VCaP (cell line): ENCODE data around the gene ZBTB37.
"Not testable (repeated sequence)": the region's sequence is repeated elsewhere in the genome, so short reads cannot be mapped to it uniquely, and the experiment has no call there.

Source experiments
- H3K27ac ChIP-seq: fragments of 450-650 bp; 2 replicates; pipeline ENCODE4 v1.5.1; 2017
- TF ChIP-seq, protein P1 (sequence below): fragments of 450-650 bp; conservative IDR thresholded peaks from 2 replicates; pipeline ENCODE4 v1.5.1; 2017; ENCODE audit warnings: mild to moderate bottlenecking, moderate library complexity

Gene ZBTB37

DNA sequence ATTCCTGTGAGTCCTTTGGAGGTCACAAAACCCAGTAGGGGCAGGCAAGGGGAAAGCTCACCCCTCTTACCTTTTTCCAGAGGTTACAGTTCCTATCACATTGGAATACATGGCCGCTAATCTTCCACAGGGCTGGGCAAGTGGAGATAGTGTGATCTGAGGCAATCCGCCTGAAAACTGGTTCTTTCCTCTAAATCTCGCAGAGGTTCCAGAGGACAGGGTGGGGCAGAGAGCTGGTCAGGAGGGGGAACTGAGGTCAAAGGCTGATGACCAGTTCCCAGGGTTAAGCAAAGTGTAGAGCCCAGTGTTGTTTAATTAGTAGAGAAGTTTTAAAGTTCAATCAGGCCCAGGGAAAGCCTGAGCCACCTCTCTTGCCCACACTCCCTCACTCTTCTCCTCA, 49.0 kb downstream of the ZBTB37 start, which contains the start of gene SERPINC1:
SERPINC1 (minus strand) TSS at position 179 of the 400 bp plus-strand sequence; CDS start at position 111, 68 bp downstream.
- H3K27ac ChIP-seq: no peak within 1 kb of the TSS
- TF ChIP-seq, protein P1, sequence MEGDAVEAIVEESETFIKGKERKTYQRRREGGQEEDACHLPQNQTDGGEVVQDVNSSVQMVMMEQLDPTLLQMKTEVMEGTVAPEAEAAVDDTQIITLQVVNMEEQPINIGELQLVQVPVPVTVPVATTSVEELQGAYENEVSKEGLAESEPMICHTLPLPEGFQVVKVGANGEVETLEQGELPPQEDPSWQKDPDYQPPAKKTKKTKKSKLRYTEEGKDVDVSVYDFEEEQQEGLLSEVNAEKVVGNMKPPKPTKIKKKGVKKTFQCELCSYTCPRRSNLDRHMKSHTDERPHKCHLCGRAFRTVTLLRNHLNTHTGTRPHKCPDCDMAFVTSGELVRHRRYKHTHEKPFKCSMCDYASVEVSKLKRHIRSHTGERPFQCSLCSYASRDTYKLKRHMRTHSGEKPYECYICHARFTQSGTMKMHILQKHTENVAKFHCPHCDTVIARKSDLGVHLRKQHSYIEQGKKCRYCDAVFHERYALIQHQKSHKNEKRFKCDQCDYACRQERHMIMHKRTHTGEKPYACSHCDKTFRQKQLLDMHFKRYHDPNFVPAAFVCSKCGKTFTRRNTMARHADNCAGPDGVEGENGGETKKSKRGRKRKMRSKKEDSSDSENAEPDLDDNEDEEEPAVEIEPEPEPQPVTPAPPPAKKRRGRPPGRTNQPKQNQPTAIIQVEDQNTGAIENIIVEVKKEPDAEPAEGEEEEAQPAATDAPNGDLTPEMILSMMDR: no peak

GRCh38 chr1:173917635-173918493, 49.7 kb downstream of the ZBTB37 start:
- TF ChIP-seq, protein P1: no peak
- H3K27ac ChIP-seq: no peak overlapping the region

DNA sequence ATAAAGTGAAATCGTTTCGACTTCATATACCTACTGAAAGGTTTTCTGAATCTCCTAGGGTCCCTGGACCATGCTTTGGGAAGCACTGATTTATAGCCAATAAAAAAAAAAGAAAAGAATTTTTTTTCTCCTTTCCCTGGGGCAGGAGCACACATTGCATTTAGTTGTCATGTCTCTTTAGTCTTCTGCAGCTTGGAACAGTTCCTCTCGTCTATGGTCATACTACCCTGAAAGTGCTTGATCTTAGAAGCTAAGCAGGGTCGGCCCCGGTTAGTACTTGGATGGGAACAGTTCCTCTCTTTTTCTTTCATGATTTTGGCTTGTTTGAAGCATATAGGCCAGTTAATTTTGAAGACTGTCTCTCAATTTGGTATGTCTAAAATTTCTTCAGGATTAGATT, 52.7 kb downstream of the ZBTB37 start:
- TF ChIP-seq, protein P1: no peak

GRCh38 chr1:173925306-173926242, 57.4 kb downstream of the ZBTB37 start:
- peak overlapping the region; percentile 74 for H3K27ac ChIP-seq
- TF ChIP-seq, protein P1: no peak

More for the DNA sequence above, 52.7 kb downstream of the ZBTB37 start:
- H3K27ac ChIP-seq: no peak overlapping the region

- H3K27ac ChIP-seq: not testable (repeated sequence)
These were observed 62.4 kb downstream of the ZBTB37 start for GRCh38 chr1:173930541-173930940.

- TF ChIP-seq, protein P1: no peak
- no peak overlapping the region for H3K27ac ChIP-seq
These were observed 66.3 kb downstream of the ZBTB37 start for GRCh38 chr1:173934440-173934839.

- TF ChIP-seq, protein P1: no peak
- H3K27ac ChIP-seq: no peak overlapping the region
These were observed 68.9 kb downstream of the ZBTB37 start for GRCh38 chr1:173937062-173937461.
